ENCODE data around the gene DDX10.

The DDX10 gene

GRCh38 chr11:108866781-108867180 lies 201.9 kb downstream of the DDX10 start:
- H3K27ac ChIP-seq: no peak overlapping the region
- H3K4me1 ChIP-seq (ENCODE audit: low read depth, poor library complexity, severe bottlenecking): peaks cover 20% of the 10 kb centered on the region
- H3K27me3 ChIP-seq (ENCODE audit: insufficient read depth, low read depth): no peaks in the 10 kb centered on the region
- no peaks in the 10 kb centered on the region for H3K79me2 ChIP-seq (ENCODE audit: insufficient read depth, low read depth)
- H4K20me1 ChIP-seq (ENCODE audit: insufficient read depth): no peaks in the 10 kb centered on the region
- no peak overlapping the region for H3K4me2 ChIP-seq
- H3K4me3 ChIP-seq (IDR thresholded peaks at IDR 0.05; ENCODE audit: insufficient read depth, low read depth, low read length): no peak overlapping the region
- no peaks in the 10 kb centered on the region for H3K36me3 ChIP-seq (ENCODE audit: insufficient read depth)
- no peak overlapping the region for H2AFZ ChIP-seq (ENCODE audit: low read depth)
- no peak for TF ChIP-seq CTCF (conservative IDR thresholded peaks at IDR 0.05; ENCODE audit: low read depth, low read length)
- H3K9ac ChIP-seq: no peak overlapping the region

GRCh38 chr11:108870373-108871020 lies 205.6 kb downstream of the DDX10 start:
- Histone ChIP-seq H3K4me1 (ENCODE audit: low read depth, poor library complexity, severe bottlenecking) (no peaks in the 10 kb centered on the region), H3K27me3 (ENCODE audit: insufficient read depth, low read depth) (no peaks in the 10 kb centered on the region), H3K36me3 (ENCODE audit: insufficient read depth) (no peaks in the 10 kb centered on the region), H3K4me2 (no peak overlapping the region), H4K20me1 (ENCODE audit: insufficient read depth) (no peaks in the 10 kb centered on the region), H3K4me3 (IDR thresholded peaks at IDR 0.05; ENCODE audit: insufficient read depth, low read depth, low read length) (no peak overlapping the region), H3K79me2 (ENCODE audit: insufficient read depth, low read depth) (no peaks in the 10 kb centered on the region), H3K27ac (no peak overlapping the region), H2AFZ (ENCODE audit: low read depth) (no peak overlapping the region), H3K9ac (no peak overlapping the region)
- no peak for TF ChIP-seq CTCF (conservative IDR thresholded peaks at IDR 0.05; ENCODE audit: low read depth, low read length)

- Histone ChIP-seq H3K36me3 (ENCODE audit: insufficient read depth) (no peaks in the 10 kb centered on the region), H3K27ac (no peak overlapping the region)
Measured at GRCh38 chr11:108871152-108871551, 206.3 kb downstream of the DDX10 start.

GRCh38 chr11:108871867-108872266 lies 207.0 kb downstream of the DDX10 start:
- no peak overlapping the region for H2AFZ ChIP-seq (ENCODE audit: low read depth)
- H3K4me1 ChIP-seq (ENCODE audit: low read depth, poor library complexity, severe bottlenecking): no peaks in the 10 kb centered on the region
- H3K27me3 ChIP-seq (ENCODE audit: insufficient read depth, low read depth): no peaks in the 10 kb centered on the region
- H3K79me2 ChIP-seq (ENCODE audit: insufficient read depth, low read depth): no peaks in the 10 kb centered on the region
- no peak overlapping the region for H3K27ac ChIP-seq
- no peak overlapping the region for H3K4me2 ChIP-seq
- H3K9ac ChIP-seq: no peak overlapping the region
- H3K4me3 ChIP-seq (IDR thresholded peaks at IDR 0.05; ENCODE audit: insufficient read depth, low read depth, low read length): no peak overlapping the region
- H3K36me3 ChIP-seq (ENCODE audit: insufficient read depth): no peaks in the 10 kb centered on the region
- TF ChIP-seq CTCF (conservative IDR thresholded peaks at IDR 0.05; ENCODE audit: low read depth, low read length): no peak
- H4K20me1 ChIP-seq (ENCODE audit: insufficient read depth): no peaks in the 10 kb centered on the region

More at GRCh38 chr11:108871152-108871551, 206.3 kb downstream of the DDX10 start:
- H3K4me2 ChIP-seq: no peak overlapping the region
- TF ChIP-seq CTCF (conservative IDR thresholded peaks at IDR 0.05; ENCODE audit: low read depth, low read length): no peak; the same call in 1 of the 2 replicates
- H3K9ac ChIP-seq: no peak overlapping the region
- no peaks in the 10 kb centered on the region for H4K20me1 ChIP-seq (ENCODE audit: insufficient read depth)
- no peaks in the 10 kb centered on the region for H3K4me1 ChIP-seq (ENCODE audit: low read depth, poor library complexity, severe bottlenecking)
- H3K79me2 ChIP-seq (ENCODE audit: insufficient read depth, low read depth): no peaks in the 10 kb centered on the region
- H3K4me3 ChIP-seq (IDR thresholded peaks at IDR 0.05; ENCODE audit: insufficient read depth, low read depth, low read length): no peak overlapping the region
- no peak overlapping the region for H2AFZ ChIP-seq (ENCODE audit: low read depth)
- H3K27me3 ChIP-seq (ENCODE audit: insufficient read depth, low read depth): no peaks in the 10 kb centered on the region
